ENCODE data around the gene SLC52A3. TPM values are rescaled to one million over a fixed set of nuclear protein-coding genes. Genes with fewer than 3 reads are reported as not detected.
"Not testable (repeated sequence)": the region's sequence is repeated elsewhere in the genome, so short reads cannot be mapped to it uniquely, and the experiment has no call there.

Gene SLC52A3
- total RNA-seq, 2 experiments from 2014 or later: 0.08 to 0.25 TPM

- H3K36me3 Mint-ChIP-seq, H3K9me3 Mint-ChIP-seq, DNase-seq, H3K27ac Mint-ChIP-seq, H3K4me3 Mint-ChIP-seq, H3K4me1 Mint-ChIP-seq: not testable (repeated sequence)
- peaks cover 32% of the 10 kb centered on the region for H3K27me3 Mint-ChIP-seq
Observed at GRCh38 chr20:724797-725196, 43.5 kb downstream of the SLC52A3 start.

GRCh38 chr20:723756-724155, 44.5 kb downstream of the SLC52A3 start:
- H3K9me3 Mint-ChIP-seq: no peaks in the 10 kb centered on the region
- H3K27ac Mint-ChIP-seq: no peak overlapping the region
- DNase-seq: no peak
- no peaks in the 10 kb centered on the region for H3K36me3 Mint-ChIP-seq
- no peak overlapping the region for H3K4me3 Mint-ChIP-seq
- H3K27me3 Mint-ChIP-seq: peaks cover 27% of the 10 kb centered on the region
- H3K4me1 Mint-ChIP-seq: no peaks in the 10 kb centered on the region

- Mint-ChIP-seq H3K4me1 (no peaks in the 10 kb centered on the region), H3K27ac (no peak overlapping the region), H3K27me3 (peaks cover 23% of the 10 kb centered on the region), H3K36me3 (no peaks in the 10 kb centered on the region), H3K4me3 (no peak overlapping the region), H3K9me3 (no peaks in the 10 kb centered on the region)
- DNase-seq: no peak
Observed at GRCh38 chr20:722822-723644, 45.3 kb downstream of the SLC52A3 start.

GRCh38 chr20:721876-722275, 46.4 kb downstream of the SLC52A3 start:
- Mint-ChIP-seq H3K36me3 (no peaks in the 10 kb centered on the region), H3K27me3 (peaks cover 19% of the 10 kb centered on the region), H3K9me3 (no peaks in the 10 kb centered on the region), H3K4me1 (no peaks in the 10 kb centered on the region), H3K27ac (no peak overlapping the region), H3K4me3 (no peak overlapping the region)
- DNase-seq: no peak

DNA sequence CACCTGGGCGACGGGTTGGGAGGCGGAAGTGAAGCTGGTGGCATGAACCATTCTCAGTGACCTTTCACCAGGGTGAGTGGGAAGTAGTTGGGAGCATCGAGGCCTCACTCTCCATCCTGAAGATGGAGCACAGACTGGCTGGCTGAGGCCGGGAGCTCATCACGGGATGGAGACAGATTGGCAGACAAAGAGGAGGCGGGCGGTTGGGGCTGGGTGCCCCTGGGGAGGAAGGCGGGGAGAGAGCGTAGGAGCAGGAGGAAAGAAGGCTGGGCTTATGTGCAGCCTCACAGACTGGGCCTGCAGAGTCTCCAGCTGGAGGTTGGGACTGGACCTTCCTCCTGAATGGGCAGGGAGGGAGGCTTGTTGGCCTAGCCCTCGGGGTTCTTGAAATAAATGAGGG, 48.5 kb downstream of the SLC52A3 start:
- Mint-ChIP-seq H3K36me3 (no peaks in the 10 kb centered on the region), H3K9me3 (no peaks in the 10 kb centered on the region), H3K4me1 (no peaks in the 10 kb centered on the region), H3K27me3 (peaks cover 13% of the 10 kb centered on the region), H3K27ac (no peak overlapping the region), H3K4me3 (no peak overlapping the region)
- DNase-seq: no peak

DNA sequence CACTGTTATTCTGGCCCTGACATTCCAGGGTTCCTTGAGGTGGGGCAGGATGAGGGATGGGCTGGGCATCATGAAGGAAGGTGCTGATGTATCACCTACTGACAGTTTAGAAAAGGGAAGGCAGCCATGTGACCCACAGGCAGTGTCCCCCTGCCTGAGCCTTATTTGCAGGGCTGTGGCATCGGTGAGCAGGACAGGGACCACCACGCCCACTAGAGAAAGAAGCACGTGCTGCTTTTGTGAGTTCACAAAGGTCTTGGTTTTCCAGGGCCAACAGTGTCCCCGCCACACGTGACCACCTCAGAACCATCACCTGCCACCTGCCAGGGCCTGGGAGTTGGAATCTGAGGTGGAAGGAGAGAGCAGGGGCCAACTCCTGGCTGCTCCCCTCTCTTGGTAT, 49.2 kb downstream of the SLC52A3 start:
- Mint-ChIP-seq H3K4me3 (no peak overlapping the region), H3K27me3 (peaks cover 12% of the 10 kb centered on the region), H3K4me1 (no peaks in the 10 kb centered on the region), H3K9me3 (no peaks in the 10 kb centered on the region), H3K27ac (no peak overlapping the region), H3K36me3 (no peaks in the 10 kb centered on the region)
- no peak for DNase-seq

DNA sequence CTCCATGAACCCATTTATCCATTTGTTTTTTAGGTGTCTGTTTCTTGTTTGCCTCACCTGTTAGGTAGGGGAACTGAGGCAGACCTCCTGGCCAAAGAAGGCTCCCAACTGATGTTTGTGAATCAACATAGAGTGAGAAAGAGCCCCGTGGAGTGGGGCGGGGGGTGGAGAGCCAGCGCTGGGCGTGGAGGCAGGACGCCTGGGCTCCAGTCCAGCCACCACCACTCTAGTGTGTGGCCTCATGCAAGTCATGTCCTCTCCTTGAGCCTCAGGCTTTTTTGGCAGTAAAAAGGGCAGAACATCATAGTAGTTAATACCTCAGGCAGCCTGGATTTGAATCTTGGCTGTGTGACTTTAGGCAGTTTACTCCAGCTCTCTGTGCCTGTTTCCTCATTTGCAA, 50.5 kb downstream of the SLC52A3 start:
- no peak overlapping the region for H3K4me3 Mint-ChIP-seq
- DNase-seq: no peak
- H3K27me3 Mint-ChIP-seq: peaks cover 15% of the 10 kb centered on the region
- H3K27ac Mint-ChIP-seq: no peak overlapping the region
- H3K9me3 Mint-ChIP-seq: peaks cover 5% of the 10 kb centered on the region
- H3K4me1 Mint-ChIP-seq: no peaks in the 10 kb centered on the region
- no peaks in the 10 kb centered on the region for H3K36me3 Mint-ChIP-seq

DNA sequence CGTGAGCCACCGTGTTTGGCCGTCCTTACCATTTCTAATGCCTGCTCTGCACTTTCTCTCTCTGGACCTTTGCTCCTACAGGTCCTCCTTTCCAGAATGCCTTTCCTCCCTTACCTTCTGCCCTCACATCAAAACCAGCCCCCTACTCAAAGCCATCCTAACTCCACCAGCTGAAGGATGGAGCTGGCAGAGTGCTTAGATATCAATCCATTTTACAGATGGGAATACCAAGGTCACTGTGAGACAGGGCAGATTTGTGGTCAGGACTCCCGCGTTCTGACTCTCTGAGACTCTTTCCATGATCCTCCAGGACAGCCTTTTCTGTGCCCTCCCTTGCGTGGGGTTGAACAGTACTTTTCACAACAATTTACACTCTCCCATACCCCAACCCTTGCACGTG, 51.0 kb downstream of the SLC52A3 start:
- Mint-ChIP-seq H3K36me3 (no peaks in the 10 kb centered on the region), H3K9me3 (peaks cover 5% of the 10 kb centered on the region), H3K4me3 (no peak overlapping the region), H3K27me3 (peaks cover 15% of the 10 kb centered on the region), H3K27ac (no peak overlapping the region), H3K4me1 (no peaks in the 10 kb centered on the region)
- no peak for DNase-seq

- peaks cover 5% of the 10 kb centered on the region for H3K9me3 Mint-ChIP-seq
- no peak overlapping the region for H3K4me3 Mint-ChIP-seq
- H3K27me3 Mint-ChIP-seq: peaks cover 28% of the 10 kb centered on the region
- peaks cover under 1% of the 10 kb centered on the region for H3K36me3 Mint-ChIP-seq
- no peak for DNase-seq
- H3K27ac Mint-ChIP-seq: no peak overlapping the region
- H3K4me1 Mint-ChIP-seq: peaks cover under 1% of the 10 kb centered on the region
Observed at GRCh38 chr20:714453-714852, 53.8 kb downstream of the SLC52A3 start.

GRCh38 chr20:711576-711975, 56.7 kb downstream of the SLC52A3 start:
- peaks cover 8% of the 10 kb centered on the region for H3K9me3 Mint-ChIP-seq
- peaks cover 2% of the 10 kb centered on the region for H3K4me1 Mint-ChIP-seq
- no peak overlapping the region for H3K4me3 Mint-ChIP-seq
- peaks cover 7% of the 10 kb centered on the region for H3K36me3 Mint-ChIP-seq
- no peak overlapping the region for H3K27ac Mint-ChIP-seq
- peaks cover 33% of the 10 kb centered on the region for H3K27me3 Mint-ChIP-seq
- no peak for DNase-seq

DNA sequence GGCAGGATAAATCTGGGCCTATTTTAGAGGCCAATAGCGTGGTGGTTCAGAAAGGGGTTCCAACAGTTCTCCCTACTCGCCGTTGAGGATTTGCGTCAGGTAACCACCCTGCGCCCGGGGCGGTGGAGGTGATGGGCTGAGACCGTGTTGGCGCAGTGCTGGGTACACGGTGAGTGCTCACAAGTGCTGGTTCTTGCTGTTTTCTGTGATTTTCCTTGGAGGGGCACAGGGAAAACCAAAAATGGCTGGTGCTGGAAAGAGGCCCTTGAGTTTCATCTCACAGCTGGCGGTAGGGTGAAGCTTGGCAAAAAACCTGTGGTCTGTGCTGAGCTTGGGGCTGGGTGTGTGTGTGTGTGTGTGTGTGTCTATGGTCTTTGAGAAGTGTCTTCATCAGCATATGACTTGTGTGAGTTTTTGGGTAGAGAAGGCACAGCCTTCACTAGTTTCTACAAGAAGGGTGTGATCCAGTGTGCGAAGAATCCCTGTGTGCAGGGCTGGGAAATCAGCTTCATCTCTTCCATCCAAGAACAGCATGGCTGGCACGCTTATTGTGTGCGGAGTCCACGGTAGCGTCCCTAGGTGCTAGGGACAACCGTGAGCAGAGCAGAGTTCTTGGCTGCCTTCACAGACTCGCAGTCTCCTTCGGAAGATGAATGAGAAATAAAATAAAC, 57.4 kb downstream of the SLC52A3 start:
- Mint-ChIP-seq H3K9me3 (peaks cover 8% of the 10 kb centered on the region), H3K27me3 (peaks cover 33% of the 10 kb centered on the region), H3K27ac (no peak overlapping the region)

More for the DNA sequence above, 57.4 kb downstream of the SLC52A3 start:
- Mint-ChIP-seq H3K4me3 (no peak overlapping the region), H3K4me1 (peaks cover 2% of the 10 kb centered on the region), H3K36me3 (peaks cover 7% of the 10 kb centered on the region)
- DNase-seq: no peak

Other genes with a start within 250 kb of the SLC52A3 start
- 100 to 1,000 TPM; 180 to 202 TPM for gene CSNK2A1, start 224.7 kb downstream of the SLC52A3 start, total RNA-seq
- gene TCF15, start 158.2 kb downstream of the SLC52A3 start, total RNA-seq: under 1 TPM; 0.14 to 0.23 TPM
- 10 to 100 TPM; 17.0 to 18.1 TPM for gene SRXN1, start 115.3 kb downstream of the SLC52A3 start, total RNA-seq
- gene SCRT2, start 92.7 kb downstream of the SLC52A3 start, total RNA-seq: not detected
- gene FAM110A, start 65.2 kb upstream of the SLC52A3 start, total RNA-seq: 10 to 100 TPM; 21.3 to 21.4 TPM
- gene ANGPT4, start 147.8 kb upstream of the SLC52A3 start, total RNA-seq: not detected
- gene RSPO4, start 233.8 kb upstream of the SLC52A3 start, total RNA-seq: not detected